ENCODE data around the gene MSX2.

- TF ChIP-seq EZH2phosphoT487 (IDR thresholded peaks at IDR 0.05; ENCODE audit: borderline replicate concordance, low read length) (no peak), CTCF (conservative IDR thresholded peaks at IDR 0.05; ENCODE audit: low read depth, low read length) (no peak)
Observed at GRCh38 chr5:174723315-174723978, 935 bp upstream of the MSX2 start.
